HepG2 (cell line): Measurements from ENCODE around the gene FGF2. TPM values are rescaled to one million over a fixed set of nuclear protein-coding genes. Genes with fewer than 3 reads are reported as not detected.

Source experiments
- ATAC-seq: fragments of 200-7000 bp; cut with Tn5 transposase; 3 replicates; pipeline ENCODE4 v1.9.1; 2020; ENCODE audit warnings: mild to moderate bottlenecking, moderate library complexity
- BruUV-seq: library from RNA; stranded (reverse); fragments of 400-500 nt; replicated peaks from 2 replicates; lab custom pipeline; 2021; lab: Mats Ljungman, UMichigan
- CTCF ChIA-PET: fragments of 300-600 bp; formaldehyde crosslinking; extraction: SDS; loops from one replicate; lab custom pipeline; 2021; ENCODE audit warnings: low total read pairs, inconsistent platforms, low intra/inter-chr PET ratio; lab: Yijun Ruan, JAX
- POLR2A ChIA-PET: fragments of 350-600 bp; sonication (Branson Sonifier 250); formaldehyde crosslinking; loops from one replicate; lab custom pipeline; 2020; ENCODE audit warnings: antibody characterized with exemption, inconsistent platforms; lab: Yijun Ruan, JAX
- DNase-seq: peaks from one replicate; pipeline ENCODE4 v3.0.0-alpha.2; 2015; ENCODE audit warnings: low spot score
- FAIRE-seq: peaks from 3 replicates; lab custom pipeline; 2011; peaks lifted over from hg19 to GRCh38; lab: Jason Lieb, UNC
- H2AFZ ChIP-seq: one replicate; pipeline ENCODE4 v1.6.1; 2011; ENCODE audit warnings: low read length, inconsistent platforms
- H3K27ac ChIP-seq: fragments of 300-600 bp; 3 replicates; pipeline ENCODE4 v1.8.0; 2011; ENCODE audit warnings: mixed run types, mild to moderate bottlenecking, mixed read lengths, low read length, inconsistent platforms; ENCODE audit not compliant: insufficient read depth; ENCODE audit errors: extremely low read length
- H3K27me3 ChIP-seq, 2 experiments: fragments of 200-600 bp in 1 of 2; 2 replicates in 1 of 2; 3 replicates in 1 of 2; pipeline versions ENCODE4 v1.6.0 to v1.8.0; 2011; ENCODE audit warnings: low read length in 2 of 2, mild to moderate bottlenecking in 2 of 2, moderate library complexity in 2 of 2, inconsistent platforms in 1 of 2; ENCODE audit not compliant: insufficient read depth in 2 of 2, control insufficient read depth in 1 of 2
- H3K36me3 ChIP-seq, 2 experiments: fragments of 200-600 bp in 1 of 2; replicated peaks in 1 of 2; 2 replicates in 1 of 2; 3 replicates in 1 of 2; pipeline versions ENCODE4 v1.5.1 to v1.8.0; 2011; ENCODE audit warnings: low read length in 2 of 2, inconsistent platforms in 1 of 2; ENCODE audit not compliant: insufficient read depth in 2 of 2, control insufficient read depth in 1 of 2
- H3K4me1 ChIP-seq: 2 replicates; pipeline ENCODE4 v1.5.1; 2012; ENCODE audit warnings: low read length, inconsistent platforms; ENCODE audit not compliant: insufficient read depth
- H3K4me2 ChIP-seq: 2 replicates; pipeline ENCODE4 v1.6.0; 2011; ENCODE audit warnings: low read depth, low read length, inconsistent platforms
- H3K4me3 ChIP-seq, 3 experiments: fragments of 200-600 bp in 1 of 3; sonication (generic), shearing (Covaris generic) in 1 of 3; replicated peaks in 1 of 3; 2 replicates each; pipeline ENCODE4 v1.5.1; 2011 to 2016; ENCODE audit warnings: low read length in 3 of 3, inconsistent platforms in 2 of 3, low read depth in 2 of 3, mild to moderate bottlenecking in 2 of 3, control low read depth in 1 of 3, mixed read lengths in 1 of 3; ENCODE audit not compliant: insufficient read depth in 1 of 3
- H3K79me2 ChIP-seq: one replicate; pipeline ENCODE4 v1.6.1; 2011; ENCODE audit warnings: low read length, inconsistent platforms; ENCODE audit not compliant: insufficient read depth
- H3K9ac ChIP-seq: 2 replicates; pipeline ENCODE4 v1.6.0; 2011; ENCODE audit warnings: mild to moderate bottlenecking, low read depth, low read length, inconsistent platforms; ENCODE audit not compliant: insufficient read depth
- H3K9me3 ChIP-seq: 2 replicates; pipeline ENCODE4 v1.5.1; 2012; ENCODE audit warnings: mild to moderate bottlenecking, low read length
- H4K20me1 ChIP-seq: 2 replicates; pipeline ENCODE4 v1.6.0; 2011; ENCODE audit warnings: inconsistent platforms, mild to moderate bottlenecking, low read length, moderate library complexity; ENCODE audit not compliant: insufficient read depth
- BCLAF1 ChIP-seq: fragments of 450-650 bp; IDR thresholded peaks from 2 replicates; pipeline ENCODE4 v1.6.1; 2017; ENCODE audit warnings: mild to moderate bottlenecking
- CEBPZ ChIP-seq: IDR thresholded peaks from 2 replicates; pipeline ENCODE4 v1.6.1; 2012; ENCODE audit warnings: low read length, improper control_type of control experiment
- HDAC2 ChIP-seq: sonication (generic); formaldehyde crosslinking; IDR thresholded peaks from 2 replicates; pipeline ENCODE4 v1.4.0; 2020; ENCODE audit warnings: missing genetic modification reagents
- MTF2 ChIP-seq: sonication (generic); formaldehyde crosslinking; IDR thresholded peaks from 2 replicates; pipeline ENCODE4 v1.5.0; 2020; ENCODE audit warnings: missing genetic modification reagents, borderline replicate concordance
- MXD4 ChIP-seq: IDR thresholded peaks from 2 replicates; pipeline ENCODE4 v1.6.1; 2016; ENCODE audit warnings: mild to moderate bottlenecking, missing biosample characterization, missing genetic modification reagents
- NCOR1 ChIP-seq: fragments of 200-600 bp; sonication (generic); IDR thresholded peaks from 2 replicates; pipeline ENCODE4 v1.7.0; 2017; ENCODE audit warnings: antibody characterized with exemption, low read length, borderline replicate concordance
- NFE2 ChIP-seq: sonication (generic); formaldehyde crosslinking; IDR thresholded peaks from 2 replicates; pipeline ENCODE4 v1.4.0; 2020; ENCODE audit warnings: missing genetic modification reagents
- RARA ChIP-seq: IDR thresholded peaks from 2 replicates; pipeline ENCODE4 v1.6.1; 2016; ENCODE audit warnings: missing genetic modification reagents, missing compliant biosample characterization
- REL ChIP-seq: sonication (generic); formaldehyde crosslinking; conservative IDR thresholded peaks from 2 replicates; pipeline ENCODE4 v1.8.0; 2022; ENCODE audit warnings: mild to moderate bottlenecking, missing genetic modification reagents, moderate library complexity
- REXO4 ChIP-seq: sonication (generic); formaldehyde crosslinking; IDR thresholded peaks from 2 replicates; pipeline ENCODE4 v1.8.0; 2022; ENCODE audit warnings: missing genetic modification reagents, mild to moderate bottlenecking, borderline replicate concordance
- SALL1 ChIP-seq: sonication (generic); formaldehyde crosslinking; IDR thresholded peaks from 2 replicates; pipeline ENCODE4 v1.8.0; 2022; ENCODE audit warnings: mild to moderate bottlenecking, missing genetic modification reagents
- SMAD3 ChIP-seq: sonication (generic); formaldehyde crosslinking; IDR thresholded peaks from 2 replicates; pipeline ENCODE4 v1.4.0; 2020; ENCODE audit warnings: missing genetic modification reagents
- SNAI1 ChIP-seq: sonication (generic); formaldehyde crosslinking; IDR thresholded peaks from 2 replicates; pipeline ENCODE4 v1.5.0; 2020; ENCODE audit warnings: mild to moderate bottlenecking, missing genetic modification reagents, borderline replicate concordance
- XBP1 ChIP-seq: sonication (generic); formaldehyde crosslinking; IDR thresholded peaks from 2 replicates; pipeline ENCODE4 v1.5.0; 2020; ENCODE audit warnings: missing genetic modification reagents
- ZFP36L2 ChIP-seq: sonication (generic); formaldehyde crosslinking; IDR thresholded peaks from 2 replicates; pipeline ENCODE4 v1.4.0; 2020; ENCODE audit warnings: missing genetic modification reagents
- ZNF138 ChIP-seq: sonication (generic); formaldehyde crosslinking; IDR thresholded peaks from 2 replicates; pipeline ENCODE4 v1.5.0; 2020; ENCODE audit warnings: mild to moderate bottlenecking, low read depth, missing genetic modification reagents
- ZNF180 ChIP-seq: sonication (generic); formaldehyde crosslinking; IDR thresholded peaks from 2 replicates; pipeline ENCODE4 v1.4.0; 2020; ENCODE audit warnings: low read depth, missing genetic modification reagents, borderline replicate concordance
- ZNF510 ChIP-seq: sonication (generic); formaldehyde crosslinking; IDR thresholded peaks from 2 replicates; pipeline ENCODE4 v1.4.0; 2020; ENCODE audit warnings: low read depth, mild to moderate bottlenecking, missing genetic modification reagents
- WGBS: methylation state at CpG from one replicate; pipeline ENCODE4 v1.1.6; 2017; ENCODE audit warnings: low lambda C conversion rate; 5-methylcytosine and 5-hydroxymethylcytosine counted together
- in situ Hi-C: cut with HindIII; loops from 2 replicates; pipeline ENCODE4 v1.10.0; 2017; ENCODE audit warnings: low pct_unique_long_range_greater_than_20kb; ENCODE audit not compliant: extremely low pct_ligation_motif_present
- intact Hi-C: fragments of 100-400 bp; cut with micrococcal nuclease; formaldehyde crosslinking; loops from one replicate; pipeline ENCODE4 v1.10.0; 2022; ENCODE audit not compliant: unreplicated experiment
- polyA plus RNA-seq, 8 experiments: library from polyadenylated mRNA; depleted of rRNA in 3 of 8; stranded (reverse) in 7 of 8; unstranded in 1 of 8; fragments of >200 nt; fragmentation: Illumina TruSeq in 4 of 8; extraction: Trizol in 4 of 8; gene quantifications; 2 replicates each; pipeline versions ENCODE4 v1.2.1 to v1.2.3, GENCODE V29; 2011 to 2016; ENCODE audit warnings: low read depth in 4 of 8, missing spikeins in 1 of 8, mixed read lengths in 1 of 8; ENCODE audit not compliant: insufficient read depth in 1 of 8
- total RNA-seq, 5 experiments: library from RNA; depleted of rRNA; stranded (reverse); fragments of >200 nt; fragmentation: Illumina TruSeq; extraction: Trizol; gene quantifications; 2 replicates each; pipeline ENCODE4 v1.2.3, GENCODE V29; 2016; ENCODE audit warnings: low read depth in 1 of 5

The FGF2 gene
- total and polyA plus RNA-seq, 2 of the 13 experiments (the other 11 are each of a cell fraction or from before 2014, with no cell fraction given), result 0.01 to 0.02 TPM

GRCh38 chr4:122882857-122883735 lies 56.5 kb downstream of the FGF2 start:
- POLR2A ChIA-PET, result no interaction called here
- Histone ChIP-seq H2AFZ (no peak overlapping the region), H3K79me2 (no peaks in the 10 kb centered on the region), H3K4me3 (no peak overlapping the region), H3K27me3 (no peaks in the 10 kb centered on the region), H3K36me3 (no peaks in the 10 kb centered on the region), H3K9ac (no peak overlapping the region), H3K4me1 (no peaks in the 10 kb centered on the region), H3K9me3 (peaks cover 7% of the 10 kb centered on the region), H3K4me2 (no peak overlapping the region)
- DNase-seq, result no peak
- FAIRE-seq, result no peak
- intact Hi-C loops, result no loop called here
- WGBS, result 65% methylated on average over 5 of the region's 5 CpGs
- ATAC-seq, result no peak
- in situ Hi-C loops, result no loop called here
- TF ChIP-seq XBP1 (CRISPR knock-in tag), result no peak
- no peak for TF ChIP-seq ZNF180 (CRISPR knock-in tag)
- no peak for TF ChIP-seq BCLAF1
- TF ChIP-seq NFE2 (CRISPR knock-in tag), result no peak
- TF ChIP-seq SMAD3 (CRISPR knock-in tag), result no peak
- TF ChIP-seq MTF2 (CRISPR knock-in tag), result no peak
- no peak for TF ChIP-seq SNAI1 (CRISPR knock-in tag)
- no peak for TF ChIP-seq CEBPZ
- TF ChIP-seq ZFP36L2 (CRISPR knock-in tag), result no peak
- no peak for TF ChIP-seq NCOR1
- TF ChIP-seq ZNF138 (CRISPR knock-in tag), result no peak
- no peak for TF ChIP-seq REXO4 (CRISPR knock-in tag)
- TF ChIP-seq RARA, result no peak
- no peak for TF ChIP-seq MXD4 (CRISPR knock-in tag)
- TF ChIP-seq HDAC2 (CRISPR knock-in tag), result no peak
- TF ChIP-seq REL (CRISPR knock-in tag), result no peak
- TF ChIP-seq ZNF510 (CRISPR knock-in tag), result no peak
- TF ChIP-seq SALL1, result no peak
- TF ChIP-seq, all 625 proteins: peak for 0
- CTCF ChIA-PET, result no interaction called here
- no TSS peak for BruUV-seq
- Histone ChIP-seq H4K20me1 (no peaks in the 10 kb centered on the region), H3K27ac (no peak overlapping the region)
